ENCODE measurements around the gene NRXN3.

The NRXN3 gene

GRCh38 chr14:79786522-79786921 lies 1616.3 kb downstream of the NRXN3 start:
- no peak for DNase-seq

GRCh38 chr14:79788346-79788745 lies 1618.2 kb downstream of the NRXN3 start:
- no peak for DNase-seq

GRCh38 chr14:79791055-79791732 lies 1621.0 kb downstream of the NRXN3 start:
- DNase-seq, result no peak

GRCh38 chr14:79802093-79802492 lies 1631.9 kb downstream of the NRXN3 start:
- no peak for DNase-seq

GRCh38 chr14:79805636-79806035 lies 1635.5 kb downstream of the NRXN3 start:
- no peak for DNase-seq

- DNase-seq, result peak; percentile 15
Observed at GRCh38 chr14:79809849-79810612, 1639.9 kb downstream of the NRXN3 start.

GRCh38 chr14:79820866-79821535 lies 1650.8 kb downstream of the NRXN3 start:
- DNase-seq, result no peak

- no peak for DNase-seq
Observed at GRCh38 chr14:79822034-79822433, 1651.9 kb downstream of the NRXN3 start.

GRCh38 chr14:79825046-79825521 lies 1654.9 kb downstream of the NRXN3 start:
- DNase-seq, result no peak

- no peak for DNase-seq
Observed at GRCh38 chr14:79826362-79826761, 1656.2 kb downstream of the NRXN3 start.

- no peak for DNase-seq
Observed at GRCh38 chr14:79829405-79830166, 1659.4 kb downstream of the NRXN3 start.

- peak; percentile 55 for DNase-seq
Observed at GRCh38 chr14:79831195-79831892, 1661.2 kb downstream of the NRXN3 start.

- DNase-seq, result no peak
Observed at GRCh38 chr14:79833781-79834180, 1663.6 kb downstream of the NRXN3 start.

- DNase-seq, result no peak
Observed at GRCh38 chr14:79834868-79835267, 1664.7 kb downstream of the NRXN3 start.

- peak; percentile 12 for DNase-seq
Observed at GRCh38 chr14:79836577-79836976, 1666.4 kb downstream of the NRXN3 start.

GRCh38 chr14:79837699-79838098 lies 1667.5 kb downstream of the NRXN3 start:
- DNase-seq, result no peak

- no peak for DNase-seq
Observed at GRCh38 chr14:79840103-79840502, 1669.9 kb downstream of the NRXN3 start.

- no peak for DNase-seq
Observed at GRCh38 chr14:79840831-79841230, 1670.7 kb downstream of the NRXN3 start.

GRCh38 chr14:79841433-79841832 lies 1671.3 kb downstream of the NRXN3 start:
- DNase-seq, result no peak

GRCh38 chr14:79842270-79842669 lies 1672.1 kb downstream of the NRXN3 start:
- peak; percentile 60 for DNase-seq

- no peak for DNase-seq
Observed at GRCh38 chr14:79852950-79853744, 1683.0 kb downstream of the NRXN3 start.
